ENCODE results near the gene NNMT.

GRCh38 chr11:114310095-114310494 is 13.9 kb downstream of the NNMT start:
- TF ChIP-seq POLR2AphosphoS5 (IDR thresholded peaks at IDR 0.05; ENCODE audit: low read depth, low read length) = no peak
- TF ChIP-seq POLR2A (IDR thresholded peaks at IDR 0.05; ENCODE audit: low read depth, low read length) = no peak
- no peak for TF ChIP-seq TAF1 (IDR thresholded peaks at IDR 0.05; ENCODE audit: low read depth, low read length)
- no peak for TF ChIP-seq SPI1 (IDR thresholded peaks at IDR 0.05; ENCODE audit: low read depth, low read length)
- no peak for TF ChIP-seq POU2F2 (IDR thresholded peaks at IDR 0.05; ENCODE audit: low read depth, low read length)
- TF ChIP-seq PAX5 (IDR thresholded peaks at IDR 0.05; ENCODE audit: insufficient read depth, low read length, severe bottlenecking) = no peak
